GM18861 (cell line): ENCODE measurements around the gene DAB2IP.

Experiments
- ATAC-seq: cut with Tn5 transposase; IDR thresholded peaks from one replicate; pipeline ENCODE4 v1.9.1; 2021; ENCODE audit not compliant: unreplicated experiment

Gene DAB2IP

GRCh38 chr9:121625590-121625989 lies 25.8 kb upstream of the DAB2IP start:
- ATAC-seq: no peak

GRCh38 chr9:121626012-121626411 lies 25.4 kb upstream of the DAB2IP start:
- ATAC-seq: no peak

GRCh38 chr9:121627427-121627826 lies 24.0 kb upstream of the DAB2IP start:
- ATAC-seq: no peak

GRCh38 chr9:121628401-121628800 lies 23.0 kb upstream of the DAB2IP start:
- ATAC-seq: no peak

GRCh38 chr9:121631115-121631514 lies 20.3 kb upstream of the DAB2IP start:
- ATAC-seq: no peak

GRCh38 chr9:121631978-121632418 lies 19.4 kb upstream of the DAB2IP start:
- no peak for ATAC-seq

- ATAC-seq: no peak
These were observed 18.2 kb upstream of the DAB2IP start for GRCh38 chr9:121633119-121633714.

GRCh38 chr9:121633736-121634135 lies 17.7 kb upstream of the DAB2IP start:
- ATAC-seq: no peak

GRCh38 chr9:121634329-121635261 lies 16.8 kb upstream of the DAB2IP start:
- no peak for ATAC-seq

GRCh38 chr9:121635300-121635876 lies 16.0 kb upstream of the DAB2IP start:
- ATAC-seq: no peak

GRCh38 chr9:121636341-121636865 lies 15.0 kb upstream of the DAB2IP start:
- no peak for ATAC-seq

GRCh38 chr9:121636978-121637712 lies 14.3 kb upstream of the DAB2IP start:
- ATAC-seq: no peak

- no peak for ATAC-seq
These were observed 13.7 kb upstream of the DAB2IP start for GRCh38 chr9:121637713-121638220.

- no peak for ATAC-seq
These were observed 13.0 kb upstream of the DAB2IP start for GRCh38 chr9:121638399-121638798.

- ATAC-seq: no peak
These were observed 12.4 kb upstream of the DAB2IP start for GRCh38 chr9:121638901-121639592.

- no peak for ATAC-seq
These were observed 11.8 kb upstream of the DAB2IP start for GRCh38 chr9:121639619-121640018.

GRCh38 chr9:121640076-121640475 lies 11.4 kb upstream of the DAB2IP start:
- ATAC-seq: no peak

- ATAC-seq: no peak
These were observed 10.8 kb upstream of the DAB2IP start for GRCh38 chr9:121640491-121641223.

- ATAC-seq: no peak
These were observed 10.2 kb upstream of the DAB2IP start for GRCh38 chr9:121641224-121641611.

- ATAC-seq: no peak
These were observed 8.7 kb upstream of the DAB2IP start for GRCh38 chr9:121642758-121643157.
